GM12878 (cell line): Measurements from ENCODE around the gene CLDN4.

Experiments used
- CEBPB ChIP-seq, 2 experiments: fragments of 150-350 bp in 1 of 2; IDR thresholded peaks; 2 replicates each; pipeline ENCODE4 v1.6.1; 2012 to 2014; ENCODE audit warnings: low read depth in 2 of 2, low read length in 2 of 2, borderline replicate concordance in 1 of 2, inconsistent platforms in 1 of 2
- CTCF ChIP-seq, 3 experiments: IDR thresholded peaks in 2 of 3; conservative IDR thresholded peaks in 1 of 3; 2 replicates each; pipeline ENCODE4 v1.5.1; 2011; ENCODE audit warnings: low read depth in 3 of 3, low read length in 3 of 3, mild to moderate bottlenecking in 3 of 3, control low read depth in 2 of 3, moderate library complexity in 2 of 3, inconsistent platforms in 1 of 3, mixed read lengths in 1 of 3; ENCODE audit not compliant: control insufficient read depth in 2 of 3, insufficient read depth in 1 of 3; ENCODE audit errors: extremely low read depth in 1 of 3
- DPF2 ChIP-seq: fragments of 450-650 bp; IDR thresholded peaks from 2 replicates; pipeline ENCODE4 v1.6.1; 2017; ENCODE audit warnings: mild to moderate bottlenecking
- EGR1 ChIP-seq, 2 experiments: IDR thresholded peaks; 1 replicate in 1 of 2; 2 replicates in 1 of 2; pipeline ENCODE4 v1.6.1; 2011 to 2012; ENCODE audit warnings: low read depth in 2 of 2, low read length in 2 of 2, borderline replicate concordance in 1 of 2, mild to moderate bottlenecking in 1 of 2, moderate library complexity in 1 of 2
- EP300 ChIP-seq, 2 experiments: fragments of 150-350 bp in 1 of 2; IDR thresholded peaks; 2 replicates each; pipeline ENCODE4 v1.6.1; 2011 to 2012; ENCODE audit warnings: low read depth in 2 of 2, low read length in 2 of 2, borderline replicate concordance in 1 of 2, improper control_type of control experiment in 1 of 2, inconsistent platforms in 1 of 2; ENCODE audit not compliant: control insufficient read depth in 1 of 2
- FOS ChIP-seq: IDR thresholded peaks from 3 replicates; pipeline ENCODE4 v1.6.1; 2011; ENCODE audit warnings: borderline replicate concordance; ENCODE audit not compliant: insufficient read length; ENCODE audit errors: extremely low read depth
- FOXM1 ChIP-seq: IDR thresholded peaks from 2 replicates; pipeline ENCODE4 v1.6.1; 2012; ENCODE audit warnings: low read depth, mild to moderate bottlenecking, inconsistent platforms, low read length, moderate library complexity
- PAX8 ChIP-seq: fragments of 450-650 bp; IDR thresholded peaks from 2 replicates; pipeline ENCODE4 v1.6.1; 2017; ENCODE audit warnings: mild to moderate bottlenecking, moderate library complexity
- PKNOX1 ChIP-seq: fragments of 450-650 bp; IDR thresholded peaks from 2 replicates; pipeline ENCODE4 v1.6.1; 2016; ENCODE audit warnings: mild to moderate bottlenecking
- REST ChIP-seq: IDR thresholded peaks from 2 replicates; pipeline ENCODE4 v1.6.1; 2012; ENCODE audit warnings: mild to moderate bottlenecking, low read depth, low read length
- SMC3 ChIP-seq: IDR thresholded peaks from 2 replicates; pipeline ENCODE4 v1.6.1; 2011; ENCODE audit warnings: low read length, improper control_type of control experiment, borderline replicate concordance
- TBL1XR1 ChIP-seq: IDR thresholded peaks from 2 replicates; pipeline ENCODE4 v1.6.1; 2012; ENCODE audit warnings: low read depth, low read length, improper control_type of control experiment
- ZNF207 ChIP-seq: fragments of 450-650 bp; IDR thresholded peaks from 2 replicates; pipeline ENCODE4 v1.6.1; 2014; ENCODE audit warnings: antibody characterized with exemption, mild to moderate bottlenecking, borderline replicate concordance

- no peak for TF ChIP-seq CTCF (IDR thresholded peaks at IDR 0.05 in 2 of 3, conservative IDR thresholded peaks at IDR 0.05 in 1 of 3; ENCODE audit: control insufficient read depth in 2 of 3, extremely low read depth in 1 of 3, insufficient read depth in 1 of 3, low read depth in 3 of 3, low read length in 3 of 3)
- no peak for TF ChIP-seq CEBPB (IDR thresholded peaks at IDR 0.05; ENCODE audit: borderline replicate concordance in 1 of 2, low read depth in 2 of 2, low read length in 2 of 2)
- TF ChIP-seq PKNOX1, result no peak
- no peak for TF ChIP-seq EGR1 (IDR thresholded peaks at IDR 0.05; ENCODE audit: borderline replicate concordance in 1 of 2, low read depth in 2 of 2, low read length in 2 of 2)
- TF ChIP-seq EP300 (IDR thresholded peaks at IDR 0.05; ENCODE audit: borderline replicate concordance in 1 of 2, control insufficient read depth in 1 of 2, low read depth in 2 of 2, low read length in 2 of 2), result no peak
- no peak for TF ChIP-seq PAX8
- TF ChIP-seq TBL1XR1, result no peak
- no peak for TF ChIP-seq FOS
- no peak for TF ChIP-seq REST
- TF ChIP-seq FOXM1, result no peak
- TF ChIP-seq DPF2, result no peak
- no peak for TF ChIP-seq ZNF207
- no peak for TF ChIP-seq SMC3
Measured at GRCh38 chr7:73858807-73859206, 28.0 kb downstream of the CLDN4 start.
